HepG2 (cell line): ENCODE measurements around the gene XPOT. TPM values are rescaled to one million over a fixed set of nuclear protein-coding genes. Genes with fewer than 3 reads are reported as not detected.

Experiments
- ATAC-seq: fragments of 200-7000 bp; cut with Tn5 transposase; 3 replicates; pipeline ENCODE4 v1.9.1; 2020; ENCODE audit warnings: mild to moderate bottlenecking, moderate library complexity
- BruUV-seq: library from RNA; stranded (reverse); fragments of 400-500 nt; replicated peaks from 2 replicates; lab custom pipeline; 2021; lab: Mats Ljungman, UMichigan
- CTCF ChIA-PET: fragments of 300-600 bp; formaldehyde crosslinking; extraction: SDS; loops from one replicate; lab custom pipeline; 2021; ENCODE audit warnings: low total read pairs, inconsistent platforms, low intra/inter-chr PET ratio; lab: Yijun Ruan, JAX
- POLR2A ChIA-PET: fragments of 350-600 bp; sonication (Branson Sonifier 250); formaldehyde crosslinking; loops from one replicate; lab custom pipeline; 2020; ENCODE audit warnings: antibody characterized with exemption, inconsistent platforms; lab: Yijun Ruan, JAX
- DNase-seq: peaks from one replicate; pipeline ENCODE4 v3.0.0-alpha.2; 2015; ENCODE audit warnings: low spot score
- FAIRE-seq: peaks from 3 replicates; lab custom pipeline; 2011; peaks lifted over from hg19 to GRCh38; lab: Jason Lieb, UNC
- H2AFZ ChIP-seq: one replicate; pipeline ENCODE4 v1.6.1; 2011; ENCODE audit warnings: low read length, inconsistent platforms
- H3K27ac ChIP-seq: fragments of 300-600 bp; 3 replicates; pipeline ENCODE4 v1.8.0; 2011; ENCODE audit warnings: mixed run types, mild to moderate bottlenecking, mixed read lengths, low read length, inconsistent platforms; ENCODE audit not compliant: insufficient read depth; ENCODE audit errors: extremely low read length
- H3K27me3 ChIP-seq, 2 experiments: fragments of 200-600 bp in 1 of 2; 2 replicates in 1 of 2; 3 replicates in 1 of 2; pipeline versions ENCODE4 v1.6.0 to v1.8.0; 2011; ENCODE audit warnings: low read length in 2 of 2, mild to moderate bottlenecking in 2 of 2, moderate library complexity in 2 of 2, inconsistent platforms in 1 of 2; ENCODE audit not compliant: insufficient read depth in 2 of 2, control insufficient read depth in 1 of 2
- H3K36me3 ChIP-seq, 2 experiments: fragments of 200-600 bp in 1 of 2; replicated peaks in 1 of 2; 2 replicates in 1 of 2; 3 replicates in 1 of 2; pipeline versions ENCODE4 v1.5.1 to v1.8.0; 2011; ENCODE audit warnings: low read length in 2 of 2, inconsistent platforms in 1 of 2; ENCODE audit not compliant: insufficient read depth in 2 of 2, control insufficient read depth in 1 of 2
- H3K4me1 ChIP-seq: 2 replicates; pipeline ENCODE4 v1.5.1; 2012; ENCODE audit warnings: low read length, inconsistent platforms; ENCODE audit not compliant: insufficient read depth
- H3K4me2 ChIP-seq: 2 replicates; pipeline ENCODE4 v1.6.0; 2011; ENCODE audit warnings: low read depth, low read length, inconsistent platforms
- H3K4me3 ChIP-seq, 3 experiments: fragments of 200-600 bp in 1 of 3; sonication (generic), shearing (Covaris generic) in 1 of 3; replicated peaks in 1 of 3; 2 replicates each; pipeline ENCODE4 v1.5.1; 2011 to 2016; ENCODE audit warnings: low read length in 3 of 3, inconsistent platforms in 2 of 3, low read depth in 2 of 3, mild to moderate bottlenecking in 2 of 3, control low read depth in 1 of 3, mixed read lengths in 1 of 3; ENCODE audit not compliant: insufficient read depth in 1 of 3
- H3K79me2 ChIP-seq: one replicate; pipeline ENCODE4 v1.6.1; 2011; ENCODE audit warnings: low read length, inconsistent platforms; ENCODE audit not compliant: insufficient read depth
- H3K9ac ChIP-seq: 2 replicates; pipeline ENCODE4 v1.6.0; 2011; ENCODE audit warnings: mild to moderate bottlenecking, low read depth, low read length, inconsistent platforms; ENCODE audit not compliant: insufficient read depth
- H3K9me3 ChIP-seq: 2 replicates; pipeline ENCODE4 v1.5.1; 2012; ENCODE audit warnings: mild to moderate bottlenecking, low read length
- H4K20me1 ChIP-seq: 2 replicates; pipeline ENCODE4 v1.6.0; 2011; ENCODE audit warnings: inconsistent platforms, mild to moderate bottlenecking, low read length, moderate library complexity; ENCODE audit not compliant: insufficient read depth
- ETV6 ChIP-seq: sonication (generic); formaldehyde crosslinking; conservative IDR thresholded peaks from 2 replicates; pipeline ENCODE4 v1.4.0; 2020; ENCODE audit warnings: missing genetic modification reagents
- RBFOX2 ChIP-seq: fragments of 200-400 bp; formaldehyde crosslinking; IDR thresholded peaks from 2 replicates; pipeline ENCODE4 v1.6.1; 2017; ENCODE audit warnings: low read depth, mild to moderate bottlenecking, low read length
- WGBS: methylation state at CpG from one replicate; pipeline ENCODE4 v1.1.6; 2017; ENCODE audit warnings: low lambda C conversion rate; 5-methylcytosine and 5-hydroxymethylcytosine counted together
- in situ Hi-C: cut with HindIII; loops from 2 replicates; pipeline ENCODE4 v1.10.0; 2017; ENCODE audit warnings: low pct_unique_long_range_greater_than_20kb; ENCODE audit not compliant: extremely low pct_ligation_motif_present
- intact Hi-C: fragments of 100-400 bp; cut with micrococcal nuclease; formaldehyde crosslinking; loops from one replicate; pipeline ENCODE4 v1.10.0; 2022; ENCODE audit not compliant: unreplicated experiment
- polyA plus RNA-seq, 8 experiments: library from polyadenylated mRNA; depleted of rRNA in 3 of 8; stranded (reverse) in 7 of 8; unstranded in 1 of 8; fragments of >200 nt; fragmentation: Illumina TruSeq in 4 of 8; extraction: Trizol in 4 of 8; gene quantifications; 2 replicates each; pipeline versions ENCODE4 v1.2.1 to v1.2.3, GENCODE V29; 2011 to 2016; ENCODE audit warnings: low read depth in 4 of 8, missing spikeins in 1 of 8, mixed read lengths in 1 of 8; ENCODE audit not compliant: insufficient read depth in 1 of 8
- total RNA-seq, 5 experiments: library from RNA; depleted of rRNA; stranded (reverse); fragments of >200 nt; fragmentation: Illumina TruSeq; extraction: Trizol; gene quantifications; 2 replicates each; pipeline ENCODE4 v1.2.3, GENCODE V29; 2016; ENCODE audit warnings: low read depth in 1 of 5
- TF ChIP-seq, protein P1 (sequence below): sonication (generic); formaldehyde crosslinking; IDR thresholded peaks from 2 replicates; pipeline ENCODE4 v1.4.0; 2020; ENCODE audit warnings: missing genetic modification reagents, mild to moderate bottlenecking, borderline replicate concordance
- TF ChIP-seq, protein P2 (sequence below), 2 experiments: sonication (generic) in 1 of 2; formaldehyde crosslinking in 1 of 2; IDR thresholded peaks; 2 replicates each; pipeline versions ENCODE4 v1.6.1 to v1.9.0; 2014 to 2022; ENCODE audit warnings: antibody characterized with exemption in 1 of 2, borderline replicate concordance in 1 of 2, inconsistent platforms in 1 of 2, low read depth in 1 of 2, missing genetic modification reagents in 1 of 2

The XPOT gene
- total and polyA plus RNA-seq, 2 of the 13 experiments (the other 11 are each of a cell fraction or from before 2014, with no cell fraction given) = 93.8 to 102 TPM

DNA sequence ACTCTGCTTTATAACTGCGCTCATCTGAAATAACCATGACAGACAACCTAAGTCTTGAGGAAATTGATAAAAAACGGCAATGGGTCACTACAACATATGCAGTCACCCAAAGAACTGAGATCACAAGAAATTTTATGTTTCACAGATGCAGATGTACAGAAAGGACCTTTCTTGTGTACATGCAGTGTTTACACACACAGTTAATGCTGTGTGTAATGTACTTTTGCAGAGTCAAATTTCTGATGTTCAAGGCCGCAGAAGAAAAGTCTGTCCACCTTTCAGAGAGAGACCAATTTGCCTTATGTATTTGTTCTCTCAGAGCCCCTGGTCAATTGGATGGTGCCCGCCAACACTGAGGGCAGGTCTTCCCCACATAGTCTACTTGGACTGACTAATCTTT is 24.8 kb downstream of the XPOT start (continued):
- TF ChIP-seq, protein P1, sequence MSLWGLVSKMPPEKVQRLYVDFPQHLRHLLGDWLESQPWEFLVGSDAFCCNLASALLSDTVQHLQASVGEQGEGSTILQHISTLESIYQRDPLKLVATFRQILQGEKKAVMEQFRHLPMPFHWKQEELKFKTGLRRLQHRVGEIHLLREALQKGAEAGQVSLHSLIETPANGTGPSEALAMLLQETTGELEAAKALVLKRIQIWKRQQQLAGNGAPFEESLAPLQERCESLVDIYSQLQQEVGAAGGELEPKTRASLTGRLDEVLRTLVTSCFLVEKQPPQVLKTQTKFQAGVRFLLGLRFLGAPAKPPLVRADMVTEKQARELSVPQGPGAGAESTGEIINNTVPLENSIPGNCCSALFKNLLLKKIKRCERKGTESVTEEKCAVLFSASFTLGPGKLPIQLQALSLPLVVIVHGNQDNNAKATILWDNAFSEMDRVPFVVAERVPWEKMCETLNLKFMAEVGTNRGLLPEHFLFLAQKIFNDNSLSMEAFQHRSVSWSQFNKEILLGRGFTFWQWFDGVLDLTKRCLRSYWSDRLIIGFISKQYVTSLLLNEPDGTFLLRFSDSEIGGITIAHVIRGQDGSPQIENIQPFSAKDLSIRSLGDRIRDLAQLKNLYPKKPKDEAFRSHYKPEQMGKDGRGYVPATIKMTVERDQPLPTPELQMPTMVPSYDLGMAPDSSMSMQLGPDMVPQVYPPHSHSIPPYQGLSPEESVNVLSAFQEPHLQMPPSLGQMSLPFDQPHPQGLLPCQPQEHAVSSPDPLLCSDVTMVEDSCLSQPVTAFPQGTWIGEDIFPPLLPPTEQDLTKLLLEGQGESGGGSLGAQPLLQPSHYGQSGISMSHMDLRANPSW = no peak
- TF ChIP-seq, protein P2, sequence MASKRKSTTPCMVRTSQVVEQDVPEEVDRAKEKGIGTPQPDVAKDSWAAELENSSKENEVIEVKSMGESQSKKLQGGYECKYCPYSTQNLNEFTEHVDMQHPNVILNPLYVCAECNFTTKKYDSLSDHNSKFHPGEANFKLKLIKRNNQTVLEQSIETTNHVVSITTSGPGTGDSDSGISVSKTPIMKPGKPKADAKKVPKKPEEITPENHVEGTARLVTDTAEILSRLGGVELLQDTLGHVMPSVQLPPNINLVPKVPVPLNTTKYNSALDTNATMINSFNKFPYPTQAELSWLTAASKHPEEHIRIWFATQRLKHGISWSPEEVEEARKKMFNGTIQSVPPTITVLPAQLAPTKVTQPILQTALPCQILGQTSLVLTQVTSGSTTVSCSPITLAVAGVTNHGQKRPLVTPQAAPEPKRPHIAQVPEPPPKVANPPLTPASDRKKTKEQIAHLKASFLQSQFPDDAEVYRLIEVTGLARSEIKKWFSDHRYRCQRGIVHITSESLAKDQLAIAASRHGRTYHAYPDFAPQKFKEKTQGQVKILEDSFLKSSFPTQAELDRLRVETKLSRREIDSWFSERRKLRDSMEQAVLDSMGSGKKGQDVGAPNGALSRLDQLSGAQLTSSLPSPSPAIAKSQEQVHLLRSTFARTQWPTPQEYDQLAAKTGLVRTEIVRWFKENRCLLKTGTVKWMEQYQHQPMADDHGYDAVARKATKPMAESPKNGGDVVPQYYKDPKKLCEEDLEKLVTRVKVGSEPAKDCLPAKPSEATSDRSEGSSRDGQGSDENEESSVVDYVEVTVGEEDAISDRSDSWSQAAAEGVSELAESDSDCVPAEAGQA (IDR thresholded peaks at IDR 0.05; ENCODE audit: low read depth) = no peak
- TF ChIP-seq, protein P2 (CRISPR knock-in tag; IDR thresholded peaks at IDR 0.05; ENCODE audit: borderline replicate concordance) = no peak

DNA sequence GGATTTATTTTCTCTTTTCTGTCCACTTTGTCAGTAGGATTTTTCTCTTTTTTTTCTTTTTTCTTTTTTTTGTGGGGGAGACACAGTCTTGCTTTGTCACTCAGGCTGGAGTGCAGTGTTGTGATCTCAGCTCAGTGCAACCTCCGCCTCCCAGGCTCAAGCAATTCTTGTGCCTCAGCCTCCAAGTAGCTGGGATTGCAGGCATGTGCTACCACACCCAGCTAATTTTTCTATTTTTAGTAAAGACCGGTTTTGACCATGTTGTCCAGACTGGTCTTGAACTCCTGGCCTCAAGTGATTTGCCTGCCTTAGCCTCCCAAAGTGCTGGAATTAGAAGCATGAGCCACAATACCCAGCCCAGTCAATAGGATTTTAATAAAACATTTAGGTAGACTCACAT is 26.7 kb downstream of the XPOT start:
- H3K27ac ChIP-seq = no peak overlapping the region
- H3K4me2 ChIP-seq = no peak overlapping the region
- peaks cover 34 to 88% of the 10 kb centered on the region in 2 experiments for H3K36me3 ChIP-seq
- POLR2A ChIA-PET = no interaction called here
- H3K9me3 ChIP-seq = no peaks in the 10 kb centered on the region
- H3K79me2 ChIP-seq = no peaks in the 10 kb centered on the region
- TF ChIP-seq RBFOX2 = peak; percentile 1; the same call in 1 of the 2 replicates
- no peak for TF ChIP-seq ETV6 (CRISPR knock-in tag)
- no TSS peak for BruUV-seq
- no peaks in the 10 kb centered on the region for H3K27me3 ChIP-seq
- no peak overlapping the region for H3K4me3 ChIP-seq
- ATAC-seq (no peak), DNase-seq (no peak), FAIRE-seq (no peak)
- CTCF ChIA-PET = no interaction called here
- no peak overlapping the region for H3K9ac ChIP-seq
- intact Hi-C loops (loop anchor here (1.0 kb wide), 1 partner anchor 14 kb away; no protein-coding TSS in a partner anchor), in situ Hi-C loops (no loop called here)
- H4K20me1 ChIP-seq = 0 out of 2 replicates have a peak, but pooled peaks cover 3% of the 10 kb centered on the region
- H2AFZ ChIP-seq = no peak overlapping the region
- WGBS = 100% methylated on average over 2 of the region's 2 CpGs
- H3K4me1 ChIP-seq = peaks cover 32% of the 10 kb centered on the region
